HepG2 (cell line): ENCODE results near the gene SLC50A1. TPM values are rescaled to one million over a fixed set of nuclear protein-coding genes. Genes with fewer than 3 reads are reported as not detected.

Source experiments
- AGO2 ChIP-seq: fragments of 200-400 bp; formaldehyde crosslinking; optimal IDR thresholded peaks from 2 replicates; pipeline ENCODE3; 2017; ENCODE audit warnings: mild to moderate bottlenecking, low read depth, low read length, moderate library complexity
- CAMTA2 ChIP-seq: sonication (generic); formaldehyde crosslinking; IDR thresholded peaks from 2 replicates; pipeline ENCODE4 v1.4.0; 2020; ENCODE audit warnings: mild to moderate bottlenecking, missing genetic modification reagents, borderline replicate concordance
- CSRNP1 ChIP-seq: sonication (generic); formaldehyde crosslinking; IDR thresholded peaks from 2 replicates; pipeline ENCODE4 v1.8.1; 2023; ENCODE audit warnings: mild to moderate bottlenecking, missing genetic modification reagents
- ETV6 ChIP-seq: sonication (generic); formaldehyde crosslinking; conservative IDR thresholded peaks from 2 replicates; pipeline ENCODE4 v1.4.0; 2020; ENCODE audit warnings: missing genetic modification reagents
- HHEX ChIP-seq: IDR thresholded peaks from 2 replicates; pipeline ENCODE4 v1.6.1; 2016; ENCODE audit warnings: control low read depth
- HMGXB4 ChIP-seq, 2 experiments: sonication (generic) in 1 of 2; formaldehyde crosslinking in 1 of 2; IDR thresholded peaks; 2 replicates each; pipeline versions ENCODE4 v1.4.0 to v1.6.1; 2018 to 2020; ENCODE audit warnings: missing genetic modification reagents in 2 of 2, borderline replicate concordance in 1 of 2, low read depth in 1 of 2, mild to moderate bottlenecking in 1 of 2, missing biosample characterization in 1 of 2
- HNRNPUL1 ChIP-seq: fragments of 200-400 bp; formaldehyde crosslinking; IDR thresholded peaks from 2 replicates; pipeline ENCODE4 v1.6.1; 2017; ENCODE audit warnings: low read depth, mild to moderate bottlenecking, low read length, moderate library complexity
- MIER3 ChIP-seq: IDR thresholded peaks from 2 replicates; pipeline ENCODE4 v1.6.1; 2016; ENCODE audit warnings: missing compliant biosample characterization, borderline replicate concordance
- PHF20 ChIP-seq: sonication (generic); formaldehyde crosslinking; IDR thresholded peaks from 2 replicates; pipeline ENCODE4 v1.5.0; 2020; ENCODE audit warnings: mild to moderate bottlenecking, missing genetic modification reagents
- PRDM10 ChIP-seq: sonication (generic); formaldehyde crosslinking; IDR thresholded peaks from 2 replicates; pipeline ENCODE4 v1.4.0; 2020; ENCODE audit warnings: low read depth, missing genetic modification reagents
- RFX1 ChIP-seq: fragments of 450-650 bp; IDR thresholded peaks from 2 replicates; pipeline ENCODE4 v1.6.1; 2017
- RFXAP ChIP-seq: sonication (generic); formaldehyde crosslinking; IDR thresholded peaks from 2 replicates; pipeline ENCODE4 v1.4.0; 2020; ENCODE audit warnings: missing genetic modification reagents, borderline replicate concordance
- RORA ChIP-seq: sonication (generic); formaldehyde crosslinking; IDR thresholded peaks from 2 replicates; pipeline ENCODE4 v1.5.0; 2020; ENCODE audit warnings: mild to moderate bottlenecking, missing genetic modification reagents, moderate library complexity
- SYNCRIP ChIP-seq: fragments of 200-400 bp; formaldehyde crosslinking; IDR thresholded peaks from 2 replicates; pipeline ENCODE4 v1.6.1; 2018; ENCODE audit warnings: mild to moderate bottlenecking, low read depth, low read length; ENCODE audit not compliant: insufficient read depth
- TRIM24 ChIP-seq: sonication (generic); formaldehyde crosslinking; IDR thresholded peaks from 2 replicates; pipeline ENCODE4 v1.8.0; 2022; ENCODE audit warnings: mild to moderate bottlenecking, missing genetic modification reagents
- ZNF256 ChIP-seq: sonication (generic); formaldehyde crosslinking; conservative IDR thresholded peaks from 2 replicates; pipeline ENCODE4 v1.4.0; 2020; ENCODE audit warnings: missing genetic modification reagents
- ZNF281 ChIP-seq: sonication (generic); formaldehyde crosslinking; IDR thresholded peaks from 2 replicates; pipeline ENCODE4 v1.4.0; 2020; ENCODE audit warnings: missing genetic modification reagents, borderline replicate concordance
- ZNF331 ChIP-seq: sonication (generic); formaldehyde crosslinking; IDR thresholded peaks from 2 replicates; pipeline ENCODE4 v1.4.0; 2020; ENCODE audit warnings: missing genetic modification reagents
- ZNF670 ChIP-seq: sonication (generic); formaldehyde crosslinking; IDR thresholded peaks from 2 replicates; pipeline ENCODE4 v1.8.0; 2022; ENCODE audit warnings: mild to moderate bottlenecking, missing genetic modification reagents, borderline replicate concordance
- ZNF766 ChIP-seq: sonication (generic); formaldehyde crosslinking; IDR thresholded peaks from 2 replicates; pipeline ENCODE4 v1.5.0; 2020; ENCODE audit warnings: missing genetic modification reagents, borderline replicate concordance
- polyA plus RNA-seq, 8 experiments: library from polyadenylated mRNA; depleted of rRNA in 3 of 8; stranded (reverse) in 7 of 8; unstranded in 1 of 8; fragments of >200 nt; fragmentation: Illumina TruSeq in 4 of 8; extraction: Trizol in 4 of 8; gene quantifications; 2 replicates each; pipeline versions ENCODE4 v1.2.1 to v1.2.3, GENCODE V29; 2011 to 2016; ENCODE audit warnings: low read depth in 4 of 8, missing spikeins in 1 of 8, mixed read lengths in 1 of 8; ENCODE audit not compliant: insufficient read depth in 1 of 8
- total RNA-seq, 5 experiments: library from RNA; depleted of rRNA; stranded (reverse); fragments of >200 nt; fragmentation: Illumina TruSeq; extraction: Trizol; gene quantifications; 2 replicates each; pipeline ENCODE4 v1.2.3, GENCODE V29; 2016; ENCODE audit warnings: low read depth in 1 of 5

The SLC50A1 gene
- total and polyA plus RNA-seq, 2 of the 13 experiments (the other 11 are each of a cell fraction or from before 2014, with no cell fraction given), result 22.5 to 46.8 TPM

- TF ChIP-seq CSRNP1 (CRISPR knock-in tag), result peak; percentile 67; the same call in 1 of the 2 replicates
- no peak for TF ChIP-seq SYNCRIP
- TF ChIP-seq HHEX, result no peak
- TF ChIP-seq ZNF256 (CRISPR knock-in tag), result peak; percentile 77; the same call in 1 of the 2 replicates
- peak; percentile 72 for TF ChIP-seq ZNF331 (CRISPR knock-in tag)
- TF ChIP-seq ETV6 (CRISPR knock-in tag), result no peak
- 0 out of 2 replicates have a peak, but pooled peaks have one; percentile 18 for TF ChIP-seq ZNF670
- TF ChIP-seq MIER3 (CRISPR knock-in tag), result peak; percentile 35; the same call in 1 of the 2 replicates
- 0 out of 2 replicates have a peak, but pooled peaks have one; percentile 76 for TF ChIP-seq RFXAP
- no peak for TF ChIP-seq RORA (CRISPR knock-in tag)
- TF ChIP-seq PRDM10 (CRISPR knock-in tag), result peak; percentile 58
- 0 out of 4 replicates have a peak, but pooled peaks of 1 of the 2 experiments have one; percentile 19 for TF ChIP-seq HMGXB4 (CRISPR knock-in tag; IDR thresholded peaks at IDR 0.05; ENCODE audit: borderline replicate concordance in 1 of 2, low read depth in 1 of 2)
- TF ChIP-seq TRIM24 (CRISPR knock-in tag), result no peak
- TF ChIP-seq PHF20 (CRISPR knock-in tag), result no peak
- no peak for TF ChIP-seq CAMTA2 (CRISPR knock-in tag)
- TF ChIP-seq RFX1, result no peak
- TF ChIP-seq ZNF281 (CRISPR knock-in tag), result peak; percentile 31; the same call in 1 of the 2 replicates
- no peak for TF ChIP-seq HNRNPUL1
- peak; percentile 61; the same call in 1 of the 2 replicates for TF ChIP-seq ZNF766 (CRISPR knock-in tag)
- TF ChIP-seq AGO2, result no peak
These were observed 705 bp upstream of the SLC50A1 start (continued) for GRCh38 chr1:155134880-155135414.
